Adrenal gland (tissue), 12 donors: Measurements from ENCODE around the gene NDNF. TPM values are rescaled to one million over a fixed set of nuclear protein-coding genes. Genes with fewer than 3 reads are reported as not detected.

ENCODE experiments used
- DNase-seq, 7 donors: peaks; one replicate each; pipeline ENCODE4 v3.0.0-alpha.2; 2019 to 2020
- H3K27ac ChIP-seq, 5 donors: fragments of 200-600 bp; sonication (generic) in 4 of 5; 1 replicate in 3 of 5; 2 replicates in 2 of 5; pipeline versions ENCODE4 v1.5.1 to v1.8.0; 2016 to 2020; ENCODE audit warnings: mild to moderate bottlenecking in 1 of 5
- H3K27me3 ChIP-seq: fragments of 200-600 bp; 2 replicates; pipeline ENCODE4 v1.8.0; 2021
- H3K36me3 ChIP-seq, 2 donors: fragments of 200-600 bp; replicated peaks in 1 of 2; 1 replicate in 1 of 2; 2 replicates in 1 of 2; pipeline versions ENCODE4 v1.5.1 to v1.8.0; 2018 to 2022
- H3K4me1 ChIP-seq, 2 donors: fragments of 200-600 bp; replicated peaks in 1 of 2; 1 replicate in 1 of 2; 2 replicates in 1 of 2; pipeline versions ENCODE4 v1.5.1 to v1.8.0; 2018 to 2021
- H3K4me3 ChIP-seq, 4 donors: fragments of 200-600 bp; sonication (generic) in 3 of 4; one replicate each; pipeline ENCODE4 v1.5.1; 2016 to 2018
- H3K9me3 ChIP-seq, 3 donors: fragments of 200-600 bp; sonication (generic) in 1 of 3; replicated peaks in 1 of 3; 1 replicate in 2 of 3; 2 replicates in 1 of 3; pipeline versions ENCODE4 v1.5.1 to v1.8.0; 2016 to 2021
- CTCF ChIP-seq, 6 experiments: fragments of 450-650 bp in 4 of 6; fragments of 200-600 bp in 2 of 6; sonication (generic) in 1 of 6; IDR thresholded peaks; 1 replicate in 5 of 6; 2 replicates in 1 of 6; pipeline versions ENCODE4 v1.5.1 to v1.8.0; 2016 to 2021; ENCODE audit warnings: antibody characterized with exemption in 6 of 6, mild to moderate bottlenecking in 2 of 6, moderate library complexity in 1 of 6
- POLR2A ChIP-seq, 2 donors: fragments of 450-650 bp; IDR thresholded peaks; one replicate each; pipeline ENCODE4 v1.6.1; 2017; ENCODE audit warnings: antibody characterized with exemption in 2 of 2, mild to moderate bottlenecking in 2 of 2, moderate library complexity in 1 of 2
- WGBS, 4 donors: extraction: QIAGEN DNeasy Blood & Tissue Kit in 2 of 4; methylation state at CpG; one replicate each; pipeline versions ENCODE4 v1.1.5 to v1.1.7; 2013 to 2017; 5-methylcytosine and 5-hydroxymethylcytosine counted together
- intact Hi-C, 2 donors: fragments of 100-400 bp; cut with DNase I; formaldehyde crosslinking; loops; one replicate each; pipeline versions ENCODE4 v1.14.1 to v1.15.0; 2022 to 2023
- polyA plus RNA-seq, 3 donors: library from polyadenylated mRNA; stranded (reverse); fragments of 200-250 nt in 2 of 3; fragments of 350-450 nt in 1 of 3; fragmentation: Illumina TruSeq in 1 of 3; extraction: RNeasy Lipid Tissue Mini Kit (QIAGEN cat#74804) in 1 of 3; gene quantifications; one replicate each; pipeline ENCODE4 v1.2.3, GENCODE V29; 2013 to 2014
- total RNA-seq, 9 donors: library from RNA; depleted of rRNA in 4 of 9; stranded (reverse); fragments of >200 nt in 4 of 9; fragments of 120-200 nt in 1 of 9; fragmentation: NEBNext Ultra II Directional in 1 of 9; extraction: Animal tissue kit (Norgen Biotek cat#: 25700) in 1 of 9; gene quantifications; one replicate each; pipeline versions ENCODE4 v1.1.0 to v1.2.4, GENCODE V29; 2013 to 2023
- donor health status: healthy with polysubstance abuse.
- donor health status: Bipolar disorder and iron deficiency.
- donor health status: DM: yes; HTN: yes; CAD: no.
- donor health status: DM: no; HTN: no; CAD: no.
- donor health status: DM: no; HTN: no; CAD: no.
- donor health status: DM: yes; HTN: yes; CAD: no.

The NDNF gene
- total and polyA plus RNA-seq, 12 donors: 0.26 to 8.3 (median 2.3) TPM

DNA sequence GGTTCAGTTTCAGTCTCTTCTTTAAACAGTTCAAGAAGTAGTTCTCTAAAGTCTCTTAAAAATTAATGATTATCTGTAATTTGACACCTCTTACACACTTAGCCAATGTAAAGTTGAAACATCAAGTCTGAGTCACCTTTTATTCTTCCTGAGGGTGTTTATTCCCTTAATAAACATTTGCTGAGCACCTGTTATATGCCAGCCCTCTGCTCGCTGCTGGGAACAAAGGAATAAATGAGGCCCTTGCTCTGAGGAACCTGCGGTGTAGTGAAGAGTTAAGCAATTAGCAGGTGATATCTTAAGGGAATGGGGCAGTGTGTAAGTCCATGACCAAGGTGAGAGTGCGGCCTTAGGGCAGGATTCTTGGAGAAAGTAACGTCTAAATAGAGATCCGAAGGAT, 5.2 kb upstream of the NDNF start:
- H3K4me3 ChIP-seq: no peak overlapping the region
- WGBS, 4 donors: 79 to 87% (median 84%) methylated on average over 5 of the region's 5 CpGs
- no peak overlapping the region for H3K27ac ChIP-seq
- peaks cover 0 to 4% of the 10 kb centered on the region in 2 donors for H3K4me1 ChIP-seq
- DNase-seq: no peak
- no peak for TF ChIP-seq POLR2A (IDR thresholded peaks at IDR 0.05)
- no peaks in the 10 kb centered on the region for H3K9me3 ChIP-seq
- intact Hi-C loops: no loop called here
- peaks cover 6% of the 10 kb centered on the region for H3K27me3 ChIP-seq
- no peaks in the 10 kb centered on the region for H3K36me3 ChIP-seq

DNA sequence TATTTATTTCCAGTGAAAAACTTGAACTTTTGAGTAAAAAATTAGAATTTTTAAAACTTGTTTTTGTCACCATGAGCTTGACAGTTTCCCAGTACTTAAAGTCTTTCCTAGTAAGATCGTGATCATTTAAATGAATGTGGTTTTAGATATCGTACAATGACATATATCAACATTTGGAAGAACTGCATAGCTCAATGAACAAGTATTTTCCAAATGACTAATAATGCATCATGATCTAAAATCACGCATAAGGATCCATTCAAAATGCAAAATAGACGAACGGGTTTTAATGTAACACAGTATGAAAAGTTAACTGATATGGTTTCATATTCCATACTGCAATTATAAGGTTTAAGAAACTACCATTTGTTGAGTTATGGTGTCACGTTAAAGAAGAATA, 4.1 kb upstream of the NDNF start:
- 72 to 85% (median 77%) methylated on average over 6 of the region's 6 CpGs for WGBS, 4 donors
- no peak for DNase-seq
- TF ChIP-seq POLR2A (IDR thresholded peaks at IDR 0.05) (no peak), CTCF (IDR thresholded peaks at IDR 0.05) (no peak)

GRCh38 chr4:121073672-121074381, 1.5 kb upstream of the NDNF start:
- no peaks in the 10 kb centered on the region for H3K36me3 ChIP-seq
- TF ChIP-seq POLR2A (IDR thresholded peaks at IDR 0.05) (no peak), CTCF (IDR thresholded peaks at IDR 0.05) (no peak)
- H3K4me3 ChIP-seq: no peak overlapping the region
- intact Hi-C loops: no loop called here
- 74 to 83% (median 76%) methylated on average over 5 of the region's 5 CpGs for whole genome bisulfite sequencing, 4 donors
- peaks cover 34% of the 10 kb centered on the region for H3K27me3 ChIP-seq
- no peak for DNase-seq
- no peaks in the 10 kb centered on the region for H3K9me3 ChIP-seq
- peaks cover 15 to 21% of the 10 kb centered on the region in 2 donors for H3K4me1 ChIP-seq
- H3K27ac ChIP-seq: no peak overlapping the region

More for the DNA sequence above, 4.1 kb upstream of the NDNF start:
- Histone ChIP-seq H3K4me1 (peaks cover 6 to 12% of the 10 kb centered on the region in 2 donors), H3K36me3 (no peaks in the 10 kb centered on the region), H3K27ac (no peak overlapping the region), H3K4me3 (no peak overlapping the region), H3K9me3 (no peaks in the 10 kb centered on the region), H3K27me3 (peaks cover 14% of the 10 kb centered on the region)
- intact Hi-C loops: no loop called here

- H3K27ac ChIP-seq: peak overlapping the region in 1 of 5 donors; percentile 65
- WGBS, 4 donors: 4 to 11% (median 7%) methylated on average over 11 to 12 of the region's 12 CpGs
- intact Hi-C loops: no loop called here
Observed at GRCh38 chr4:121073004-121073435, 685 bp upstream of the NDNF start.

More at GRCh38 chr4:121073004-121073435, 685 bp upstream of the NDNF start:
- Histone ChIP-seq H3K4me3 (peak overlapping the region in 2 of 4 donors; percentile 31 to 59), H3K9me3 (no peaks in the 10 kb centered on the region), H3K36me3 (no peaks in the 10 kb centered on the region), H3K4me1 (peaks cover 15 to 21% of the 10 kb centered on the region in 2 donors), H3K27me3 (peaks cover 34% of the 10 kb centered on the region)
- DNase-seq: peak in 2 of 7 donors; percentile 3 to 14
- TF ChIP-seq CTCF (IDR thresholded peaks at IDR 0.05): no peak
- TF ChIP-seq POLR2A (IDR thresholded peaks at IDR 0.05): no peak
